ENCODE results near the gene FHOD3.
A peak's percentile ranks its signal among the peaks of the same experiment; 100 is the strongest.
"Not testable (repeated sequence)": the region's sequence is repeated elsewhere in the genome, so short reads cannot be mapped to it uniquely, and the experiment has no call there.

Gene FHOD3

DNA sequence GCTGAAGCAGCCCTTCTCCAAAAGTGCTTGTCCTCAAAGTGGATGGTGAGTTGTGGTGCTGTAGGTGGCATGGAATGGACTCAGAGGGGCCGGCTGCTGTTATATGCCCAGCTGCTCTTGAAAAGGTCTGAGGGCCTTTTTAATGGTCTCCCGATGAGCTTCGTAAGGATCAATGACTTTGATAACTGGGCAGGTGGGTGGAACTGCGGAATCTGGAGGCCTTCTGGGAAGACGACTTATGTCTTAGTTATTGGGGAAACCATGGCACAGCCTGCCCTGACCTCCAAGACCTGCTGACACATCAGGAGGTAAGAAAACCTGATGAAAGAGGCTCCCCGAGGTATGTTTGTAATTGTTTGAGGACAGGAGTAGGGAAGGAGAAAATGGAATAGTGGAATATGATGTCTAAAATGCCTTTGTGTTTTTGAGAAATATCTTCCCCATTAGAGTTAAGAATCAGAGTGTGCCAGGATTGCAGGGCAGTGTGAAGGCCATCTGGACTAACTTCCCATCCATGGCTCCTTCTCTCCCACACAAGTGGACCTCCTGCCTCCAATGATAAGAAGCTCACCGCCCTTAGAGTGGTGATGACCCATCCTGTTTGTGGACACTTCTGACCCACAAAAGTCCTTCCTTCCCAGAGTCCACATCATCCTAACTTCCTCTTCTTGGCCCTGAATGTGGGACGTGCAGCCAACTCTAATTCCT, 236.1 kb downstream of the FHOD3 start:
- DNase-seq (ENCODE audit: insufficient read length, low spot score): no peak
- FAIRE-seq: no peak

DNA sequence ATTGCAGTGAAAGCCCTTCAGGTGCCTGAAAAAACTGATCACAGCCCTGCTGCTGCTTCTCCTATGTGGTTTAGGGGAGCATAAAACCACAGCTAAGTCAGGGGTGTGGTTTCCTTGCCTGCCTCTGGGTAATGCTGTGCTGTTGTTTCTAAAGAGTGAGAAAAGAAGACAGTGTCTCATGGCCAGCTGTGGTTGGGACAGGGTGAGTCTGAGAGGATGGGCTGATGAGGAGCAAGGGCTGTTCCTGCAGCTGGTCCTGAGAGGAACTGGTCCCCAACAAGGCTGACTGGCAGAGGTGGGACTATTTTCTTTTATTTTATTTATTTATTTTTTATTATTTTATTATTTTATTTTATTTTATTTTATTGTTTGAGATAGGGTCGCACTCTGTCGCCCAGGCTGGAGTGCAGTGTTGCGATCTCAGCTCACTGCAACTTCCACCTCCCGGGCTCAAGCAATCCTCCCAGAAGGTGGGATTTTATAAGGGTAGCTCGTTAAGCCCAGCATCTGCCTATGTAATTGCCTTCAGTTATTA, 236.7 kb downstream of the FHOD3 start:
- FAIRE-seq (no peak), DNase-seq (ENCODE audit: insufficient read length, low spot score) (no peak)

- DNase-seq (ENCODE audit: insufficient read length, low spot score) (no peak), FAIRE-seq (peak; percentile 23)
Measured at GRCh38 chr18:36535202-36535935, 237.9 kb downstream of the FHOD3 start.

DNA sequence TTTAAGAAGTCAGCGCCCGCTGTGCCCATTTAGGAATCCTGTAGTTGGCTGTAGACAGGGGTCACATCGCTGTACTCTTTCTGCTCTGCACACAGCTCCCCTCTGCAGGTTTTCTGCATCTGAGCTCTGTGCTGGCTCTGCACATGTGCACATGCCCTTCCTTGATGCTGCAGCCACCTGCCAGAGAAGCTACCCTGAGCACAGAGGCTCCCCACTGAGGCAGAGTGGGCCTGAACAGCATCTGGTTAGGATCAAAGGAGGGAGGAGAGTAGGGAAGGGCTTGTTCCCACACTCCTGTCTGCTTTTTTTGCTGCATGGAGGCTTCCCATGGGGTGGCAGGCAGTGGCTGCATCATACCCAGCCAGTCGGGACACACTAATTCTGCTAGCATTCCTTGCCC, 238.9 kb downstream of the FHOD3 start:
- DNase-seq (ENCODE audit: insufficient read length, low spot score) (no peak), FAIRE-seq (no peak)

DNA sequence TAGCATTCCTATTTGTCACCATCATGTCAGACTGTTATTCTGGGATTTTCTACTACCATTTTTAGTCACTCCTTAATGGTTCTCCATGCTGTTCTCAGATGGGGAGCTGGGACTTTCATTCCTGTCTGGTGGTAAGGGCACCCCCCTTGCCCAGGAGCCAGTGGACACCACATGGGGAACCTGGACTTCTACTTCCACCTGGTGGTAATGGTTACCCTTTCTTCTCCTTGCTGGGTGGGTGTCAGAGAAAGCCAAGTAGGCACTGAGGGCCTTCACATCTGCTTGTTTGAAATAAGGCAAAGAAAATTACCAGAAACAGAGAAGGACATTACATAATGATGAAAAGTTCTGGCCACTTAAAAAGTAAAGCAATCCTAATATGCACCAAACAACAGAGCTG, 239.8 kb downstream of the FHOD3 start:
- FAIRE-seq: no peak
- DNase-seq (ENCODE audit: insufficient read length, low spot score): no peak

- FAIRE-seq: no peak
- DNase-seq (ENCODE audit: insufficient read length, low spot score): no peak
Measured at GRCh38 chr18:36539674-36540231, 242.2 kb downstream of the FHOD3 start.

- FAIRE-seq (no peak), DNase-seq (ENCODE audit: insufficient read length, low spot score) (no peak)
Measured at GRCh38 chr18:36543030-36543429, 245.5 kb downstream of the FHOD3 start.

DNA sequence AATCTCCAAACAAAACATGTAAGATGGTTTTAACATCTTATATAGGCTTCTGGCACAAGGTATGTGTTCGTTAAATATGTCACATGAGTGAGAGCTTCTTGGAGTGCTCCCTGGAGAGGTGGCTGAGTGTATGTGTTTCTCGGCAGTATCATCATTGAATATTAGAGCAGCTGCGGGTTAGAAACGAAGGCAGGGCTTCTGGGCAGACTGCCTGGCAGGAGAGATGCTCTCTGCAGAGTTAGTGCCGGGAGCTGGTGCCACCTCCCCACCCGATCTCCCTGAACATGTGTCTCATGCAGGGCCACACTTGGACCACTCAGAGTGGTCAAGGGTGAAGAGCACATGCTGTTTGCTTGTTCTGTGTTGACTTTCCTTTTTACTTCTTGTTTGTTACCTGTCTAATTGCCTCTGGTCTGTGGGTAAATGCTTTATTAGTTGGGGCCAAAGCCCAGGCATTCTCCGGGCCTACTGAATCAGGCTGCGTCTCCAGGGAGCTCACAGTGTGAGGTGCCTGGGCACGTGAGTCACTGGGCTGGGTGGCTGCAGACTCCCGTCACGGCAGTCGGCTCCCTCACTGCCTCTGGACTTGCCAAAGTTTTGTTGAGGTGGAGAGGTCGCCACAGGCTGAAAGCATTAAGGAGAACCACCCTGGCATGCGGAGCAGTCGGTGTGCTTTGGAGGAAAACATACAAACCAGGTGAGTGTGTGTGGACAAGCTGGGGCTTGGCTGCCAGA, 246.6 kb downstream of the FHOD3 start:
- DNase-seq (ENCODE audit: insufficient read length, low spot score) (no peak), FAIRE-seq (no peak)

DNA sequence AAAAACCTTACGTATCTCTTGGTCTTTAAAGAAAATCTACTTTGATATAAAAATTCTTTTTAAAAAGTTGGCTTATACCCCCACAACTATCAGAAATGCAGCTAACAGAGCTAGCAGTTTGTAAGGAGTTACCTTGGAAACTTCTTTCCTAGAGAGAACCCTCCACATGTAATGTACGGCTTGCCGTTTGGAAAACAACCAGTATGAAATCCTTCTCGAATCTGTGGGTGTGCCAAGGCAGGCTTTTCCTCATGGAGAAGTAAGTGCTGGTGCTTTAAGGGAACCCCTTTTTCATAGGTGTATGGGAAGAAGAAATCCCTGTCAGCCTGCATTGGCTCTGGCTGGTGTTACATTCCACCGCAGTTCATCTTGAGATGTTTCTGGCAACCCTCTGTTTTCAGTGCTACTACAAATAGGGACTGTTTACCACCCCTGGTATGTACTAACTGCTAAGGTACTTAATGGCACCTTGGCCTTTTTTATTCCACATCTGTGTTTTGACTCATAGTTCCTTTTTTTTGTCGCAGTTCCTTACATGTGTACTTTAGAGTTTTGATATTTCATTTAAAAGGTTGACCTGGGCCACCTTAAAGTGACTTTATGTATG, 248.4 kb downstream of the FHOD3 start:
- FAIRE-seq (no peak), DNase-seq (ENCODE audit: insufficient read length, low spot score) (no peak)

GRCh38 chr18:36546876-36547275, 249.4 kb downstream of the FHOD3 start:
- no peak for DNase-seq (ENCODE audit: insufficient read length, low spot score)
- no peak for FAIRE-seq

- FAIRE-seq: no peak
- DNase-seq (ENCODE audit: insufficient read length, low spot score): no peak
Measured at GRCh38 chr18:36547544-36547943, 250.0 kb downstream of the FHOD3 start.

DNA sequence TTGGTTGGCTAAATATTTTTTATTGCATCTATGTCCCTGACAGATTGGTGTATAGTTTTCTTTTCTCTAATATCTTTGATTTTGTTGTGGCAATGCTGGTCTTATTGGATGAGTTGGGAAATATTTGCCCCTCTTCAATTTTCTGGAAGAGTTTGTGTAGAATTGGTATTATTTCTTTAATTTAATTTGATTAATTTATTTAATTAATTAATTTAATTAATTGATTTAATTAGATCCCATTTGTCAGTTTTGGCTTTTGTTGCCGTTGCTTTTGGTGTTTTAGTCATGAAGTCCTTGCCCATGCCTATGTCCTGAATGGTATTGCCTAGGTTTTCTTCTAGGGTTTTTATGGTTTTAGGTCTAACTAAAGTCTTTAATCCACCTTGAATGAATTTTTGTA, 253.8 kb downstream of the FHOD3 start:
- DNase-seq (ENCODE audit: insufficient read length, low spot score); FAIRE-seq: not testable (repeated sequence)

DNA sequence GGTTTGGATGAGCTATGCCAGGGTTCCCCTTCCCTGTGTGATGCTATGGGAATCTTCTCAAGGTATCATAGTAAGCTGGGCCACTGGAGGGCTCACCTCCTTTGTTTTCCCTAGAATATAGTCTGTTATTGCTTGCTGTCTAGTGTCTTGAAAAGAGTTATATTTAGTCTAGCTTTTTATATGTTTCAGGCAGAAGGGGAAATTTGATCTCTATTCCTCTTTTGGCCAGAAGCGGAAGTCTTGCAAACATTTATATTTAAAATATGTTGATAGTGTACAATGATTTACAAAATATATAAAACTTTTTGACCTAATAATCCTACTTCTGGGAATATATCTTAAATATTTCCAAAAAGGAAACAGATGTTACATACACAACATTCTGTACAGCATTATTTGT, 260.7 kb downstream of the FHOD3 start:
- DNase-seq (ENCODE audit: insufficient read length, low spot score) (no peak), FAIRE-seq (no peak)

DNA sequence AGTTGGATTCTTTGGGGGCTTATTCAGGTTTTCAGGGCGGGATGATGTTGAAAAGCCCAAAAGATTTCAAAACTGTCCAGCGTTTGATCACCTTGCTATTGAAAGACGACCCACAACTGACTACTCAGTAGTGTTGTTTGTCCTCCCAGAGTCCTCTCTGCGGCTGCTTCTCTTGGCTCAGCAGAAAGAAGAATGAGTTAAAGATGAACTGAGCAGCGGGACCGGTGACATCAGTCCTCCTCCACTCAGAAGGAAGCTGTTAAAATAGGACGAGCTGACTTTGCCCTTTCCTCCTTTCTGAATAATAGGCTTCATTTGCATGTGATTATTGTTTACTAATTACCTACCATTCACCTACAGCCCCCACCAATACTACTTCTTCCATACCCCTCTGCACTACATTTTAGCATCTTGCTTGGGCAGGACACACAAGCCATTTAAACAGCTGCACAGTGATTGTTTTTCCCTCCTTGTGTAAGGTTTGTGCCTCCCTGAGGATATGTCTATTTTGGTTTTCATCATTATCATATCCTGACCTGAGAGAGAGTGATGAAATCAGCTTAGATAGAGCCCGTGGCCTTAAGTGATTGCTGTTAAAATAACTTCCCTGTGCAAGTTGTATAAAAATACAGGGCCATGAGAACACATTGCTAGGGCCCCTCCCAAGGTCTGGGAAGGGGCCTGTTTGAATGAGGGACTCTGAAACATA, 261.8 kb downstream of the FHOD3 start:
- no peak for FAIRE-seq

GRCh38 chr18:36560187-36560586, 262.7 kb downstream of the FHOD3 start:
- no peak for FAIRE-seq

More for the DNA sequence above, 261.8 kb downstream of the FHOD3 start:
- no peak for DNase-seq (ENCODE audit: insufficient read length, low spot score)

GRCh38 chr18:36561046-36561445, 263.5 kb downstream of the FHOD3 start:
- no peak for FAIRE-seq
- no peak for DNase-seq (ENCODE audit: insufficient read length, low spot score)

More at GRCh38 chr18:36560187-36560586, 262.7 kb downstream of the FHOD3 start:
- DNase-seq (ENCODE audit: insufficient read length, low spot score): no peak

DNA sequence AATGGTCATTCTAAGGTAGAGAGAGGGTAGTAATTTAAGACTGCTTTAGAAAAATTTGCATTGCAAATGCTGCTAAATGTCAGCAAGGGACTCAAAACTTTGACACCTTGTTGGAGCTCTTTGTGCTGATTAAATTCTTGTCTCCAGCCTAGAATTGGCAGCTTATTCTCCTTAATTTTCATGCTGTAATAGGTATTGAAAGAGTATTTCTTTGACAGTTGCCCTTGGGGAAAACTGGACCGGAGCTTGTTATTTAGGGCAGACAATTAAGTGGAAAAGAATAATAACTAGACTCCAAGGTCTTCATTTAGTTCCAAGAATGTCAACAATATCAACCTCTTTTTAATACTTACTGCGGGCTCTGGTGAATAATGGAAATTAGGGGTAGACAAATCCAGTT, 267.3 kb downstream of the FHOD3 start:
- no peak for DNase-seq (ENCODE audit: insufficient read length, low spot score)
- no peak for FAIRE-seq

DNA sequence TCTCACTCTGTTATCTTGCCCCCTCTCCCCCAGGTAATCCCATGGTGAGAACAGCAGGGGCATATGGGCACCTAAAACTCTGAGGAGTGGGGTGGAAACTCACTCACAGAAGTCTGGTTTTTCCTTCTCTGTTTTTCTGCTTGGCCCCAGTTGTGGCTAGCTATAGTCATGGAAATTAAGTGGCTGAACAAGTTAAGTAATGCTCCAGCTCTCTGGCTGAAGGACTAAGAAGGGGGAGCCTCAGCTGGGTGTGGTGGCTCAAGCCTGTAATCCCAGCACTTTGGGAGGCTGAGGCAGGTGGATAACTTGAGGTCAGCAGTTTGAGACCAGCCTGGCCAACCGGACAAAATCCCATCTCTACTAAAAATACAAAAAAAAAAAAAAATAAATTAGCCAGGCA, 270.3 kb downstream of the FHOD3 start:
- DNase-seq (ENCODE audit: insufficient read length, low spot score) (no peak), FAIRE-seq (no peak)

DNA sequence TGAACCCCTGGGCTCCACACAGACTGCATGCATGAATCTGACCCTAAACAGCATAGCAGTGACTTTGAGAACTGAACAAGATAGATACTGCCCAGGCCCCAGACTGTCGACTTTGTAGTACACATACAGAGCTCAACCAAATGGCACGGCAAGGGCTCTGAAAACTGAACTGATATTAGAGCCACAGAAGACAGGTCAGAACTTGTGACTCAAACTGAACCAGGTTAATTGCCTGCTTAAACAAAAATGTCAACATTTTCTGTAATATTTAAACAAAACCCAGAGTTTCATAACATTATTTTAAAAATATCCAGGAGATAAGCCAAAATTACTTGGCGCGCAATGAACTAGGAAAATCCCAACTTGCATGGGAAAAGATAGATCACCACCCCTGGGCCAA, 271.0 kb downstream of the FHOD3 start:
- FAIRE-seq: peak; percentile 23
- no peak for DNase-seq (ENCODE audit: insufficient read length, low spot score)
